HG03045 (cell line): Measurements from ENCODE around the gene AZGP1.
"Not testable (repeated sequence)": the region's sequence is repeated elsewhere in the genome, so short reads cannot be mapped to it uniquely, and the experiment has no call there.

Source experiments
- ATAC-seq: cut with Tn5 transposase; IDR thresholded peaks from one replicate; pipeline ENCODE4 v1.9.1; 2021; ENCODE audit warnings: mild to moderate bottlenecking, moderate library complexity; ENCODE audit not compliant: unreplicated experiment

The AZGP1 gene

DNA sequence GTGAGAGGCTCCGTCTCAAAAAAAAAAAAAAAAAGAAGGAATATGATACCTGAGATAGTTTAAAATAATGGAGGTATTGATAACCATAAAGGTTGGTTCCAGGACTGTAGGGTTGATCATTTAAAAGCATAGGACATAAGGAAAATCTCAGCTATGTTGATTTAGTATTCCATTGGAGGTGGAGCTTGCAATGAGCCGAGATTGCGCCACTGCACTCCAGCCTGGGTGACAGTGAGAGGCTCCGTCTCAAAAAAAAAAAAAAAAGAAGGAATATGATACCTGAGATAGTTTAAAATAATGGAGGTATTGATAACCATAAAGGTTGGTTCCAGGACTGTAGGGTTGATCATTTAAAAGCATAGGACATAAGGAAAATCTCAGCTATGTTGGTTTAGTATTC lies 23.2 kb downstream of the AZGP1 start:
- not testable (repeated sequence) for ATAC-seq

DNA sequence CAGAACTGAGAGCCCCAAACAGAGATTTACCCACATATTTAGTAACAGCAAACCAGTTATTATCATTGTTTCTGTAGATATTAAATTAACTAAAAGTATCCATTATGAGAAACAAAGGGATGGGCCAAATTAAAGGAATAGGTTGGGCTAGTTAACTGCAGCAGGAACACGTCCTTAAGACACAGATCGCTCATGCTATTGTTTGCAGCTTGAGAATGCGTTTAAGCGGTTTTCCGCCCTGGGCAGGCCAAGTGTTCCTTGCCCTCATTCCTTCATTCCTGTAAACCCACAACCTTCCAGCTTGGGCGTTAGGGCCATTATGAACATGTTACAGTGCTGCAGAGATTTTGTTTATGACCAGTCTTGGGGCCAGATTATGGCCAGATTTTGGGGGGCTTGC lies 25.0 kb downstream of the AZGP1 start:
- not testable (repeated sequence) for ATAC-seq

- ATAC-seq = no peak
These were observed 26.1 kb downstream of the AZGP1 start for GRCh38 chr7:99949645-99950228.

DNA sequence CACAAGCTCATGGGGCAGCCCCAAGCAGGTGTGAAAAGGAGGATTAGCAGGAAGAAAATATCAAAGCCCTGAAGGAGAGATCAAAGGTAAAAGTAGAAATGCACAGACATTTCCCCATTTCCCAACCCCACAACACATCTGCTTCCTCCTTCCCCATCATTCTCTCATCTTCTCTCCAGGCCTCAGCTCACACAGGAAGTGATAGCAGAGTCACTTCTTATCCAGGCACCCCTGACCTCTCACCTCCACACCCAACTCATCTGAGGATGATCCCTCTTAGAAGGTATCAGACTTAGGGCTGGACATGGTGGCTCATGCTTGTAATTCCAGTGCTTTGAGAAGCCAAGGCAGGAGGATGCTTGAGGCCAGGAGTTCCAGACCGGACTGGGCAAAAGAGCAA lies 28.2 kb downstream of the AZGP1 start:
- no peak for ATAC-seq

- ATAC-seq = no peak
These were observed 31.2 kb downstream of the AZGP1 start for GRCh38 chr7:99944497-99945070.

GRCh38 chr7:99943641-99944496 lies 32.0 kb downstream of the AZGP1 start:
- no peak for ATAC-seq

DNA sequence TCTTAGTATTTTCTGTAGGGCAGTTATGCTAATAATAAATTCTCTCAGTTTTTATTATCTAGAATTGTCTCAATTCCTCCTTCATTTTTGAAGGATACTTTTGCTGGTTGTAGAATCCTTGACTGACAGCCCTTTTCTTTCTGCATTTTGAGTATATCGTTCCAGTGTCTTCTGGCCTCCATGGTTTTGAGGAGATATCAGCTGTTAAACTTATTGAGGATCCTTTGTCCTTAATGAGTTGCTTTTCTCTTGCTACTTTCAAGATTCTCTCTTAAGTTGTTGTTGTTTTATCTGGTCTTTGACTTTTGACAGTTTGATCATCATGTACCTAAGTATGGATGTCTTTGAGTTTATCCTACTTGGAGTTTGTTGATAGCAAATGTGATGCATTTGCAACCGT lies 37.5 kb downstream of the AZGP1 start:
- ATAC-seq = no peak

DNA sequence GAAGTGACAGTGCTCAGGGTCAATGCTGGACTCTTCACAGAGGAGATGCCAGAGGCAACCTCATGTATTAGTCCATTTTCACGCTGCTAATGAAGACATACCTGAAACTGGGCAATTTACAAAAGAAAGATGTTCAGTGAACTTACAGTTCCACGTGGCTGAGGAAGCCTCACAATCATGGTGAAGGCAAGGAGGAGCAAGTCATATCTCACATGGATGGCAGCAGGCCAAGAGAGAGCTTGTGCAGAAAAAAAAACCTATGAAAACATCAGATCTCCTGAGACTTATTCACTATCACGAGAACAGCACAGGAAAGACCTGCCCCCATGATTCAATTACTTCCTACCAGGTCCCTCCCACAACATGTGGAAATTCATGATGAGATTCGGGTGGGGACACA lies 40.8 kb downstream of the AZGP1 start:
- not testable (repeated sequence) for ATAC-seq

DNA sequence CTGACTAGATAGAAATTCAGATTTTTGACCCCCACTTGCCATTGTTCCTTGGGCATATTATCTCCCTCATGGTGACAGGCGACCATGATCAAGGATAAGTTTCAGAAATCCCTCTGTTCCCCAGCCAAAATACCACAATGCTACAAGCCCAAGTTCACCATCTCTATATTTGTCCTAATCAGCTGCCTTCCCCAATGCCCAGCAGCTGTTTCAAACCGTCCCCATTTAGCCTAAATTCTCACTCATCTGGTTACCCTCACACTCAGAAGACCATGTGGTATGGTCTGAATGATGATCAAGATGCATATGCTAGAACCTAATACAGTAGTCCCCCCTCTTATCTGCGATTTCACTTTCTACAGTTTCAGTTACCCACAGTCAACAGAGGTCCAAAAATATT lies 45.5 kb downstream of the AZGP1 start:
- ATAC-seq = no peak

DNA sequence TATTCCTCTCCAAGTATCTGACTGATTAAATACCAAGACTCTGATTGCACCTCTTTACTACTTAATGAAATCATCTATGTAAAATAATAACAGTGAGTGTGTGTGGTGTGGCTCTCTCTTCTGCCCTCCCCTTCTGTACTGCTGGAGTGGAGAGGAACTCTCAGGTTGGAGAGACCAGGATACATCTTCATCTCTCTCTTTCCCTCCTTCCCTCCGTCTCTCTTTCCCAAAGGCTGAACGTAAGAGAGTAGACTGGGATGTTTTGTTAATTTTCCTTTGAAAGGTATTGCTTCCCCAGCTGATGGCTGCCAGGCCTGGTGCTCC lies 46.1 kb downstream of the AZGP1 start:
- ATAC-seq = no peak

GRCh38 chr7:99928994-99929729 lies 46.7 kb downstream of the AZGP1 start, which contains the start of gene GJC3:
Gene GJC3 (minus strand): TSS chr7:99929620. CDS start chr7:99929620, 0 bp downstream.
- no peak for ATAC-seq

GRCh38 chr7:99928188-99928587 lies 47.6 kb downstream of the AZGP1 start:
- no peak for ATAC-seq

- ATAC-seq = no peak
These were observed 48.3 kb downstream of the AZGP1 start for GRCh38 chr7:99927536-99927935.

GRCh38 chr7:99926321-99926720 lies 49.5 kb downstream of the AZGP1 start:
- no peak for ATAC-seq

DNA sequence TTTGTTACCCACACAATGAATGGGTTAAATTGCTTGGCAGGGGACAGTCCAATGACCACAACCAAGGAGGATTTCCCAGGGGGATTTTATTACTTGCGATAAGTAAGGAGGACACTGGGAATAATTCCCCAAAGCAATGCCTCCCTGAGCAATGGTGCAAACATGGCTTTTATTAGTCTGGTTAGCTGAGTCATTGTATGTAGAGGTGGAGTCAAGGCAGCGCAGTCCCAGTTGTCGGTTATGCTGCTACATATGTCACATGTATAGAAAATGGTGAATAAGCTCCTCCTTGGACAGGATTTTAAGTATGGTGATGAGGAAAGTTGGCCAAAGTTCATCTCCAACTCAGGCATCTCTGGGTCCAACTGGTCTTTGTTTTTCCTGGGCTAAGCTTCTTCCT lies 52.6 kb downstream of the AZGP1 start:
- no peak for ATAC-seq

- no peak for ATAC-seq
These were observed 55.7 kb downstream of the AZGP1 start for GRCh38 chr7:99920149-99920548.

DNA sequence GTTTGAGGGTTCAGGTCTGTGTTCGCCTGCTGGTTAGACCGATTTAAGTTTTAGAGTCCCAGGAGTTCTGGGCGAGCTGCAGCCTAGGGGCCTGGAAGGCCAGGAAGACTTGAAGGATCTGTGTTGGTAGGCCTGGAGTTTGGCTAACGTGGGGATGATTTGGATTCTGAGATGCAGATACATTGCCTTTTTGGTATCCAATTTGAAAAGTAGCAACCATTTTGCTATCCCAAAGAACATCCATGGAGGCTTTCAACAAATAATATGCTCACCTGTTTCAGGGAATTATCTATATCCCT lies 56.1 kb downstream of the AZGP1 start:
- ATAC-seq = no peak

DNA sequence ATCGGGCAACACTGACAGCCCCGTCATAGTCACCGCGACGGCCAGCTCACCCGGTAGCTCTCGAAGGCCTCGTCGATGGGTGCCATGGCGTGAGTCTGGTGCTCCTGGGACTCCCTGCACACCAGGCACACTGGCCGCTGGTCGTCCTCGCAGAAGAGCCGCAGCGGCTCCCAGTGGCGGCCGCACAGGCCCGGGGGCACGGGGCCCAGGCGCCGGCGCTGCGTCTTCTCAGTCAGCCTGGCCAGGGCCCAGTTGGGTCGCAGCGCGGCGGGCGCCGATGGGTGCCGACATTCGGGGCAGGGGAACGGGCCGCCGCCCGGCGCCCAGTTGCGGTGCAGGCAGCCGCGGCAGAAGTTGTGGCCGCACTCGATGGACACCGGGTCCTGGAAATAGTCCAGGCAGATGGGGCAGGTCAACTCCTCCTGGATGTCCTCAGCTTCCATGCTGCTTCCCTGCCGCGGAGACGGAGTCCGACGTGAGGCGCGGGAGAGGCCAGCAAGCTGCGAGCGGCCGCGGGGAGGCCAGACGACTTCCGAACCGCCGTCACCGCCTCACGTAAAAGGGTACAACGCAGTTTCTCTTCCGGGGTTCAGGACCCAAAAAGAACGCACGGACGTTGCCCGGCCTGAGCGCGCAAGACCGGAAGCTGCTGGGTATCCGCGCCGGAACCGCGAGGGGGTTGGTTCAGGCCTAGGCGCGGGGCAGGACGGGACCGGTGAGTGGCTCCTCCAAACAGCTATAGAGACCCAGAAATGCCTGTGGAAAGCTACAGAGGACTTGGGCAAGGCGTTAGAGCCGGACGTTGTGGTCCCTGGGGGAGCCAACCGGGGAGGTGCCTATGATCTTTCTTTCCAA lies 56.6 kb downstream of the AZGP1 start, which contains the start of gene TRIM4:
TRIM4 (minus strand) TSS at position 572 of the 855 bp plus-strand sequence; CDS start at position 443, 129 bp downstream.
- ATAC-seq = peak; percentile 98
